HEK293T (cell line): ENCODE results near the gene CYSLTR2.

Experiments used
- CTCF ChIA-PET: fragments of 350-600 bp; formaldehyde crosslinking; extraction: SDS; loops from one replicate; lab custom pipeline; 2021; ENCODE audit warnings: antibody characterized with exemption, inconsistent platforms; lab: Yijun Ruan, JAX
- POLR2A ChIA-PET: fragments of 350-600 bp; formaldehyde crosslinking; extraction: SDS; loops from one replicate; lab custom pipeline; 2020; ENCODE audit warnings: antibody characterized with exemption, inconsistent platforms; lab: Yijun Ruan, JAX
- DNase-seq: peaks from one replicate; pipeline ENCODE4 v3.0.0; 2012; ENCODE audit warnings: mixed read lengths; ENCODE audit errors: extremely low spot score
- BHLHE40 ChIP-seq: fragments of 450-650 bp; IDR thresholded peaks from 2 replicates; pipeline ENCODE4 v1.6.1; 2016; ENCODE audit warnings: mild to moderate bottlenecking, moderate library complexity, borderline replicate concordance
- CTBP1 ChIP-seq: fragments of 450-650 bp; IDR thresholded peaks from 2 replicates; pipeline ENCODE4 v1.6.1; 2016; ENCODE audit warnings: borderline replicate concordance
- ELF4 ChIP-seq: fragments of 450-650 bp; IDR thresholded peaks from 2 replicates; pipeline ENCODE4 v1.6.1; 2017; ENCODE audit warnings: antibody characterized with exemption
- FOXA1 ChIP-seq: fragments of 450-650 bp; IDR thresholded peaks from 2 replicates; pipeline ENCODE4 v1.6.1; 2016; ENCODE audit warnings: mild to moderate bottlenecking
- FOXK2 ChIP-seq: fragments of 450-650 bp; IDR thresholded peaks from 2 replicates; pipeline ENCODE4 v1.6.1; 2016; ENCODE audit warnings: mild to moderate bottlenecking
- FOXM1 ChIP-seq: fragments of 450-650 bp; IDR thresholded peaks from 2 replicates; pipeline ENCODE4 v1.6.1; 2017; ENCODE audit warnings: mild to moderate bottlenecking, borderline replicate concordance
- HDGF ChIP-seq: fragments of 450-650 bp; IDR thresholded peaks from 2 replicates; pipeline ENCODE4 v1.6.1; 2017; ENCODE audit warnings: antibody characterized with exemption, borderline replicate concordance
- L3MBTL2 ChIP-seq: fragments of 450-650 bp; conservative IDR thresholded peaks from 2 replicates; pipeline ENCODE4 v1.6.1; 2016; ENCODE audit warnings: mild to moderate bottlenecking
- NFRKB ChIP-seq: fragments of 450-650 bp; IDR thresholded peaks from 2 replicates; pipeline ENCODE4 v1.6.1; 2016; ENCODE audit warnings: mild to moderate bottlenecking, moderate library complexity
- PKNOX1 ChIP-seq: fragments of 450-650 bp; IDR thresholded peaks from 2 replicates; pipeline ENCODE4 v1.6.1; 2016
- SP1 ChIP-seq: fragments of 450-650 bp; IDR thresholded peaks from 2 replicates; pipeline ENCODE4 v1.6.1; 2017
- SUZ12 ChIP-seq: fragments of 450-650 bp; IDR thresholded peaks from 2 replicates; pipeline ENCODE4 v1.6.1; 2016; ENCODE audit warnings: mild to moderate bottlenecking
- TARDBP ChIP-seq: fragments of 450-650 bp; IDR thresholded peaks from 2 replicates; pipeline ENCODE4 v1.6.1; 2016
- ZNF384 ChIP-seq: fragments of 450-650 bp; IDR thresholded peaks from 2 replicates; pipeline ENCODE4 v1.6.1; 2016

CYSLTR2 gene

GRCh38 chr13:48733739-48734335, 80.1 kb downstream of the CYSLTR2 start:
- no peak for DNase-seq
- CTCF ChIA-PET = no interaction called here
- TF ChIP-seq PKNOX1 = no peak
- no peak for TF ChIP-seq FOXM1
- TF ChIP-seq ZNF384 = no peak
- POLR2A ChIA-PET = interaction anchor here (0.6 kb wide), 1 partner anchor 8 kb away, joined by 3 read pairs; no protein-coding TSS in a partner anchor

- no peak for TF ChIP-seq HDGF
- TF ChIP-seq ZNF384 = no peak
- no peak for TF ChIP-seq PKNOX1
- DNase-seq = no peak
- POLR2A ChIA-PET = no interaction called here
- CTCF ChIA-PET = no interaction called here
Observed at GRCh38 chr13:48735571-48735970, 81.8 kb downstream of the CYSLTR2 start.

GRCh38 chr13:48737689-48738088, 84.0 kb downstream of the CYSLTR2 start:
- CTCF ChIA-PET = no interaction called here
- TF ChIP-seq FOXA1 = no peak
- DNase-seq = no peak
- POLR2A ChIA-PET = no interaction called here

- CTCF ChIA-PET = interaction anchor here (2.4 kb wide), 1 partner anchor 11 kb away, joined by 5 read pairs; no protein-coding TSS in a partner anchor
- POLR2A ChIA-PET = no interaction called here
- no peak for DNase-seq
- TF ChIP-seq NFRKB (no peak), BHLHE40 (no peak), FOXK2 (no peak), PKNOX1 (no peak), FOXA1 (no peak), FOXM1 (no peak), ELF4 (no peak), HDGF (no peak), L3MBTL2 (no peak), ZNF384 (no peak), SP1 (no peak)
Observed at GRCh38 chr13:48738311-48738710, 84.6 kb downstream of the CYSLTR2 start.

- ChIA-PET CTCF (interaction anchor here (2.4 kb wide), 1 partner anchor 10 kb away, joined by 5 read pairs; no protein-coding TSS in a partner anchor), POLR2A (no interaction called here)
- no peak for DNase-seq
- no peak for TF ChIP-seq HDGF
Observed at GRCh38 chr13:48739386-48739964, 85.7 kb downstream of the CYSLTR2 start.

- DNase-seq = no peak
- ChIA-PET POLR2A (no interaction called here), CTCF (no interaction called here)
Observed at GRCh38 chr13:48741377-48741776, 87.6 kb downstream of the CYSLTR2 start.

GRCh38 chr13:48746821-48747220, 93.1 kb downstream of the CYSLTR2 start:
- CTCF ChIA-PET = no interaction called here
- TF ChIP-seq SP1 (no peak), HDGF (no peak), PKNOX1 (no peak), SUZ12 (no peak), ELF4 (no peak), L3MBTL2 (no peak), FOXM1 (no peak)
- POLR2A ChIA-PET = no interaction called here
- DNase-seq = no peak

More at GRCh38 chr13:48741377-48741776, 87.6 kb downstream of the CYSLTR2 start:
- TF ChIP-seq TARDBP = no peak
- no peak for TF ChIP-seq ELF4
- TF ChIP-seq NFRKB = no peak
- no peak for TF ChIP-seq HDGF
- TF ChIP-seq PKNOX1 = no peak
- no peak for TF ChIP-seq FOXK2
- no peak for TF ChIP-seq CTBP1
